HS-27A (cell line): ENCODE data around the gene EML6.
"Not testable (repeated sequence)": the region's sequence is repeated elsewhere in the genome, so short reads cannot be mapped to it uniquely, and the experiment has no call there.

ENCODE experiments used
- DNase-seq: peaks from one replicate; pipeline ENCODE4 v3.0.0-alpha.2; 2012; ENCODE audit warnings: low read depth, missing footprints

EML6 gene

DNA sequence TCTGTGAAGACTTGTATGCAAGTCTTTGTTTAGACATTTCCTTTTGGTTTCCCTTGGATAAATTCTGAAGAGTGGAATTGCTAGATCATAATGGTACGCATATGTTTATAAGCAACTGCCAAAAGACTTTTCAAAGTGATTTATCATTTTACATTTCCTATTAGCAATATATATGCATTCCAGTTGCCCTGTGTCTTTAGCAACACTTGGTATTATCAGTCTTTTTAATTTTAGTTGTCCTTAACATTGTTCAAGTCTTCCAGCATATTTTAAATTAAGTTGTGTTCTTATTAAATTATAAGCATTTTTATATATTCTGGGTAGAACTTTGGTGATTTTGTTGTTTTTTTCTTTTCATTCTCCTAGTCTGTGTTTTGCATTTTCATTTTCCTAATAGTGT lies 81.8 kb downstream of the EML6 start:
- DNase-seq: no peak

DNA sequence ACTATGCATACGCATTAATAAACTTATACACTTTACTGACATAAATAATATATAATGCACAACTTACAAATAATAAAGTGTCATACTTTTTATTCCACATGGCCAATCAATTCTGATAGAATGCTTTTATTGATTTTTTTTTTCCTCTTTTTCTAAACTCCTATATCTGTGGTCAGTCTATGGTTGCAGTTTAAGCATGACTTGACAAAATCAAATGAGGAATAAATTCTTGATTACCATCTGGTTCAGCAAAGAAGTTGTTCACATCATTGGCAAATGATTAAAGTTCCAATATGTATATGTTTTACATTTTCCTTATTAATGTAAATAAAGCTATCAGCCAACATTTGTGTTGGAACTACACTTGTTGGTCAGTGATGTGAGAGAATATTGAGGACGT lies 83.5 kb downstream of the EML6 start:
- no peak for DNase-seq

DNA sequence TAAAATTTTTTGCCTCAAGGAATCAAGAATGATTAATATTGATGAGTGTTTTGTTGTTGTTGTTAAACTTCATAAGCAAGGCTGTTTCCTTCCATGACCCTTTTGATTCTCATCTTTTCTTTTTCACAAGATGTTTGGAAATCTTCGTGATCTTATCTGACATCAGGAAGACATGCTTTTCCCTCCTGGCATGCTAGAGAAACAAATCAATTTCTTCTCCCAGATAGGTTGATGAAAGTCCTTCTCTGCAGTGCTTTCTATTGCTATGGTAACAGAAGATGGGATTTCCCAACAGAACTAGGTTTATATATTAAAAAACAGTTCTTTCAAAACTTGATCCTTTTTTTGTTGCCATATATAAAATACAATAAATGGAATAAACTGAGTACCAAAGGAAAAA lies 85.2 kb downstream of the EML6 start:
- no peak for DNase-seq

DNA sequence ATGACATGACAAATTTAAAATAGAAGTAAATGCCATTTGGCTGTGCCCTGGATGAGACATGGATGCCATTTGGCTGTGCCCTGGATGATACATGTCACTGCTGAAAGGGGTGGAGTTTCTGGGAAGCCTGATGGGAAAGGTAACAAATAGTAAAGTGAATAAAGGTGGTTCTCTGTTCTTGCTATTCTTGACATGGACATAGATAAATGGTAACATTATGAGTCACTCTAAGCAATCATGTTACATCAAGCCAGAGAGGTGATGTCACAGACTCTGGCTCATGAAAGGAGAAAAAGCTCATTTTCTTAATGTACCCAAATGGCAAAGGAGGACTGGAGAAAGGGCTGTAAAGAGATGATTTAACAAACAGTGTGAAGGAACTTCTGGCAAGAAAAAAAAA lies 86.4 kb downstream of the EML6 start:
- no peak for DNase-seq

DNA sequence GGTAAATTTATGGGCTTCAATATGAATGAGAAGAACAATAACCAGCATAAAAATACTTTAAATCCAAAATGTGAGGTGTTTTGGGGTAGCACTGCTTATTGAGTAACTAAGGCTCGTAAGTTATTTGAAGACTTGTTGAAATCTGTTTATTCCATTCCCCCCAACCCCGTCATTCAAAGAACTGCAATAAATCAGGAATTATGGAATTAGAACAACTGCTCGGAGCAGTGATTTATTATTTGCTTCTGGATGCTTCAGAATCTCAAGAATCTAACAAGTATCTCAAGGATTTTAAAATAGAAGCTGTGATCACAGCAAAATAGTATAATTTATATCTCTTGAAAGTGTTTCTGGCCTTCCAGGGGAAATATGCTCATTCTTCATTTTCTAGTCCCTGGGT lies 86.8 kb downstream of the EML6 start:
- no peak for DNase-seq

DNA sequence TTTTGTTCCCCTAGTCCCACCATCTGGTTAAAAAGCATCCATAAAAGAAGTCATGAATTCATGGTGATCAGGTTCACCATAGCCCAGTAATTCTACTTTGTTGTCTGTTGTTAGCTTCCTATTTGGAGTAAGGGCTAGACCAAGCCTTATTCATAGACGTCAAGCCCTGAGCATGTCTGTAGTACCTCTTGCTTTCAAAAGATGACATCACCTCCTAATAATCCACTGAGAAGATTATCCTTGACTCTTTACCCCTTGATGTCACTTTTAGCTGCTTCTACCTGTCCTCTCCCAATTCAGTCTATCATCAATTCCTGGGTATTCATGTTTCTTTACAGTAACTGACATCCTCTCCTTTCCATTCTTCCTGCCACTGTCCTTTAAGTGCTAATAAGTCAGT lies 90.1 kb downstream of the EML6 start:
- DNase-seq: no peak

DNA sequence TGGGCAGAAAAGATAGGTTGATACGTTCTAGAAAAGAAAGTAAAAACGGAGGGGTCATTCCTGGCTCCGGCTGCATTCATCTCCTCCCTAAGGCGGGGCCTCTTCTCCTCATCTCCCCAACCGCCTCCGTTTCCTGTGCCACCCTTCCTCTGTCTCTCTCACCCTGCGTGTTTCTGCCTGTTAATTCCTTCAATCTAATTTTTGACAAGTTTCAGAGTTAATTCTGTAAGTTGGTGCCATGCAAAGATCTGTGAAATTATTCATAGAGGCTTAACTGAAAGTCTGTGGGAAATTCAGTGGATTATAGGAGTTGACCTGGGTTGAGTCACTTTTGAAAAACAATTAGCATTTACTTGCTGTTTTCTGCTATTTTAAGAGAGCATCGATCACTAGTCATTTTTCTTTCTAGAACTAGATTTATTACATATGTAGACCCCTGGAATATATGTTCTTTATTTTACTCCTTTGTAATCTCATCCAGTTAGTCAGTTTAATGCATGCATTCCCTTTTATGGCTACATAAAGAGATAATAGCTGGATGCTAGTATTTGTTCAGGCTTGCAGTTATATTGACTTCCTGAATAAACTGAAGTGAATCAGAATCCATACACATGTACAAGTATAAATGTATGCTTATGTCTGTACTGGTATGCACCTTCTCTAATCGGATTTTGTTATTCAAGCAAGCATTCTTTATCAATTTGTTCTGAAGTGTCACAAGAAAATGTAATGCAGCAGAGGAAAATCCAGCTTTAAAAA lies 91.1 kb downstream of the EML6 start:
- no peak for DNase-seq

DNA sequence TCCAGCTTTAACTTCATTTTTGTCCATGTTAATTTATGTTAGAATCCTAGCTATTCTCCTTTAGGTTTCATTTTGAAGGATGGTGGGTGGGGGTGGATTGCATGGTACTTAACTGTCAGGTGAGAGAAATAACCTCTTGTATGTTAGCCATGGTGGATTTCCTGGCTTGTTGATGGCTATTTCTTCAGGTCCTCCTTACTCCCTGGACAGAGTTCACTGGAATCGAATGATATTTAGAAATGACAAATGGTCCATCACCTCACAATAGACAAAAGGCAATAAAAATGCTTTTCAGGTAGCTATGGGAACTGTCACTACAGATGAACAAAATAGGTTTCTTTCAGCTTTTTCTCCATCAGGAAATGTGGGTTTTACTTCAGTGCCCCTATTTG lies 91.7 kb downstream of the EML6 start:
- no peak for DNase-seq

DNA sequence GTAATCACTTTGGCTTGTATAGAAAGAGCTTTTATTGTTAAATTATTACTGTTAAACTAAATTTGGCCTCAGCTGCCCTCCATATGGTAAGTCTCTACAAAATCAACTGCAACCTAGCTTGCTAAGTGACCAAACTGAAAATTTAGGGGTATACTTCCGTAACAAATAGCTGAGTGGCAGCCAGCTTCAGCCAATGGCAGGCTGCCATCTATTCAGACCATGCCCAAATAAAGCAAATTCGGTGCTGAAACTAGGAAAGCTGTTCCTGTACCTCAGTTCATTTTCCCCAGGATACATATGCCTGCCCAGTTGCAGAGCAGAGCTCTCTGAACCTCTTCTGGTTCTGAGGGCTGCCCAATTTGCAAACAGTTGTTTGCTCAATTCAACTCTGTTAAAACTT lies 94.8 kb downstream of the EML6 start:
- no peak for DNase-seq

DNA sequence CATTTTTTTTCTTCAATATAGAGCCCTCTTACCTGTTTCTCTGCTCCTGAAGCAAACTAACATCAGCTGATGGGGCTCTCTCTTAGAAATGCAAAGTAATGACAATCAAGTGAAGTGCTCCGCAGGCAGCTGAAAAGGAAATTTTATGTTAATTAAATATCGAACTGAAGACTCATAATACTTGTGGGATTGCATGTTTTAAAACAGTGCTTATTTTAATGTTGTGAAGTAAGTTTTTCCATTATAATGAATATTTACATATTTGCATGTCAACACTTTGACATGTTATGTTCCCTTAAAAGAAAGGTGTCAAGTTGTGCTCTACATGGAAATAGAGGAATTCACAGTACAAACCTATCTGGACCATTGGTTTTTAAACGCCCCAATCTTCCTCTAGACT lies 97.1 kb downstream of the EML6 start:
- DNase-seq: no peak

DNA sequence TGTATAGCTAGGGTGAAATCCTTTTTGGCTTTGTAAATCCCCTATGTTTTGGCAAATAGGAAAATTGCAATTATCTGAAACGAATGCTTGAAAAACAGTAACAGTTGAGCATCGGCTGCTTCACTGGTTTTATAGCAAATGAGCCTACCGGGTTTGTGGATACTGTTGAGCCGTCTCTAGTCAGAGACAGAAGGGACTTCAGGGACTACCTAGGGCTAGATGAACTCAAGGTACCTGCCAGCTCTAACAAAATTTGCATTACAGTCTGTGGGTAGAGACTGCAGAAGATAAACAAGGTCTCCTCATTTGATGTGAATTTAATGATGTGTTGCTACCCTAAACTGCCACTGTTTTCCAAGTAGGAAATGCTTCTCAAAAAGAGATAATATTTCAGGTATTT lies 101.1 kb downstream of the EML6 start:
- no peak for DNase-seq

DNA sequence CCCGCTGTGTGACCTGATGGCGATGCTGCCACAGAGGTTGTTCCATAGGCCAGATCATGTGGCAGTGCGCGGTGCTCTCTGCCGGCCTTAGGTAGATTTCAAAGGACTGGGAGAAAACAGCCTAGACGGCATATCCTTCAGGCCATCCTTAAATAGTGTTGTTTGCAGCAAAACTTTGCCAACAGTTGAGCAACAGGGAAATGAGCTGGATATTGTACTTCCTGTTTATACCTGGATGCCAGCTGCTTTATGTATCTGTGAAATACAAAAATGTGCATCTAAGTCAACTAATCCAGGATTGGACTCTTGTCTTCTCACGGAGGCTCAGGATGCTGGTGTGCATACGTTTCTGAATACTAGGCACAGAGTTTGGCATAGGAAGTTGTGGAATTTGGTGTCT lies 107.1 kb downstream of the EML6 start:
- DNase-seq: no peak

DNA sequence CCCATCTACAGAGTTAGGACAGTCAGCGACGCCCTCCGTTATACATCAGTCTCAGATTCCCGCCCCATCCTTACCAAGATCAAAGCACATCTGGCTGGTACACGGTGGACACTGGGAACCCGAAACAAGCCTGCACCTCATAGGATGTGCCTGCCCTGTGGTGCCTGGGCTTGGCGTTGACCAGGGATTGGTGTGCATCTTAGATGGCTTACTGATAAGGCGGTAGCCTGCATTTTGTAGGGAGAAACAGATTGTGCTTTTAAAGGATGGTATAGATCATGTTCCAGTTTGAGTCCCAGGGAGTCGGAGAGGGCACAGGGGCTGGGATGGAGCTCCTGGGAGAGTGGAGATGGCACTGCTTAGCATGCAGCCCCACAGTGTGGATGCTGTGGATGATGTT lies 108.0 kb downstream of the EML6 start:
- DNase-seq: no peak

DNA sequence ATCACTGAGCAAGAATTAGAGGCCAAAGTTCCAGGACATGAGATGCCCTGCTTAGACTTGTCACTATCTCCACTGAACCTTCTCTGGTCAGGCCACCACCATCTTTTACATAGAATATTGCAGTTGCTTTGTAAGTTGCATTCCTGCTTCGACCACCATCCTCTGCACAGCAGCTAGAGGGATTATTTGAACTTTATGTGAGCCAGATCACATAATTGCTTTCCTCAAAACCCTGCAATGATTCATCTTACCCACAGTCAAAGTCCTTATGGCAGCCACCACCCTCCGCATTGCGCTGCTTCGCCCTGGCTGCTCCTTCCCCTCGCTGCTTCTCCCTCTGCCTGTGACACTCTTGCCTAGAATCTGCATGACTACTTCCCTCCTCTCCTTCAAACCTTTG lies 111.3 kb downstream of the EML6 start:
- no peak for DNase-seq

DNA sequence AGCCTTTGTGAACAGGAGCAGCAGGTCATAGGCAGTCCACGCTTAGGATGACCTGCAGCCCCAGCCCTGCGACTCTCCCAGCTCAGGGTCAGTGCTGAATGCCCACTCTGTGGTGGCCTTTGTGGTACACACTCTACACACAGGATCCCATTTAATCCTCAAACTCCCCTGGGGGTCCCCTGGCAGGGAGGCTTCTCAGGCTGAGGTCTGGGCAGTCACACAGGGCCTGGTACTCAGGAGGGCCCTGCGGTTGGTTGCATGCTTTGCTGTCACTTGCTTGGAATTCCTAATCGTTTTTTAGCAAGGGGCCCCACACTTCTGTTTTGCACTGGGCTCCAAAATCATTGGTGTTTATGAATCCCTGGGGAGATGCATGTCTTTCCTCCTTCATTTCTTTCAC lies 113.0 kb downstream of the EML6 start:
- no peak for DNase-seq

DNA sequence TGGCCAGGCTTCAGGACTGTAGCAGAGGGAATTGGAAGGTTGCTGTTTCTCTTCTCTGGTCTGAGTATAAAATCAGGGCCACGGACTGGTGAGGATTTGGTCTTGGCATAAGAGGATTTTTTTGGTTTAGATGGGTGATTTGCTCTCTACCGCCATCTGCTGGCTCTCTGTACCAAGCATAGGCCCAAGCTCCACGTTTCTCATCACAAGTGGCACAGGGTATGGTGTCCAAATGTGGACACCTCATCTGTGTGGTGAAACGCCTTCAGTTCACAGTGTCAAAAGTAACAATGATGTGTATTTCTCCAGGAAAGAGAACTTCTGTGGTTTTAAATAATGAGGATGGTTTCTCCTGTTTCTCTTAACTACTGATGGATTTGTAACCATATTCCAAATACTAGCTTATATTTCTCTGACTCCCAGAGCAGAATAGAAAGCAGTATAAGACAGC lies 115.1 kb downstream of the EML6 start:
- DNase-seq: peak; percentile 43

DNA sequence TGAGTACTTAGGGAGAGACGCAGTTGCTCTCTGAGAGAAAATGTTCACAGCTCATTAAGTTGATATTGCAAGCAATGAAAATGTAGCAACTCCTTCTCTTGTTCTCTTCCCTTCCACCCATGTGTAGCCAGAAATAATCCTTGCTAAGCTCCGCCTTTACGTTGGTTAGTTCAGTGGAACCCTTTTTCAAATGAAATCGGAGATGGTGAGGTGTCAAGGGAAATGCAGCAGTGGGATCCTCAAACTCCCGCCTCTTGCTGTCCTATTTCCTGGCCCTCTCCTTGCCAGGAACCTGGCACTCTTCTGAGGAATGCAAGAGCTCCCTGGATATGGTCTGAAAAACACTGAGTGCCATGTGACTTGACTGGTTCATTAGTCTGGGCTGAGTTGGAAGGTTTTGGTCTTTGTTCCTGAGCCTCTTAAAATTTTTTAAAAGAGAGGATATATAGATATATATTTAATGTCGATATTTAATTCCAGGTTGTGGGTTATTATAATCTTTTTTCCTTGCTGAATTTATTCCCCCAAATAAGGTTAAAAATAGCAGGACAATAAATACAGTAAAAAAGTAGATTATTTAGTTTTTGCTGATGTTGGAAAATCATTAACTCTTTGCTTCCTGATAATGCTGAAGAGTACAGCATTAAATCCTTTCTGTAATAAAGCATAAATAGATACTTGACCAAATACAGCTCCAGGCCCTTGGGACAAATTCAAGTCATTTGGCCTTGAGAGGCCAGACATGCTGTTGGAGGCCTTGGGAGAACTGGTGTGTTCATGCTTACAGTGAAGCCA lies 116.2 kb downstream of the EML6 start:
- DNase-seq: no peak

DNA sequence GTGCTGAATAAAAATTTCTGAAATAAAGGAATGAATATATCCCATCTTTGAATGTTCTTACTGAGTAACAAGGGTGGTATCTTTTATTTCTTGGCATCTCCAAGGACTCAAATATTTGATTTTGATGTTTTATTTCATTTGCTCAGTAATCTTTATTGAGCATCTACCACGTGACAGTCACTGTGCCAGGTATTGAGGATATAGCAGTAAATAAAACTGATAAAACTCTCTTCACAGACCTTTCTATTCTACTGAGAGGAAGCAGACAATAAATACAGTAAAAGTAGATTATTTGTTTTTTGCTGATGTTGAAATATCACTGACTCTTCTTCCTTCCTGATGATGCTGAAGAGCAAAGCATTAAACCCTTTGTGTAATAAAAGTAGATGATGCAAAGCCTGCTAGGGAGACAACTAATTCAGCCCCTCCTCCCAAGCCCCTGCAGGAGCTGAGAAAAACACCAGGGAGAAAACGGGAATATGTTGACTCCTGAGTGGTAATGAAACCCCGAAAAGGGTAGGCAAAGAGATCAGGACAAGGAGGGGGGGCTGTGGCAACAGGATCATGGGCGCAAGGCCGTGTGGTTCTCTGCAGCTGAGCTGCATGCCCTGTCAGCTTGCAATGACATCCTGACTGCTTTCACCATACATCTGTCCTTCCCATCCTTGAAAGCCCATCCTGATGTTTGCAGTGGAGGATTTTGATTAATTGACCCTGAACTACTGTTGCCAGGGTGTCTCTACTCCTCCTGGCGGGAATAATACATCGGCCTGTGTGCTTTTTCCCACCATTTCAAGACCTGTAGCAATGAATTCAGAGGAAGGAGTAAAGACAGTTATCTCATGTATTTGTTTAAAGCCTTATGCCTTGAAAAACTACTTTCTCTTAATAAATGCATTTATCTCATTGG lies 117.4 kb downstream of the EML6 start:
- no peak for DNase-seq

DNA sequence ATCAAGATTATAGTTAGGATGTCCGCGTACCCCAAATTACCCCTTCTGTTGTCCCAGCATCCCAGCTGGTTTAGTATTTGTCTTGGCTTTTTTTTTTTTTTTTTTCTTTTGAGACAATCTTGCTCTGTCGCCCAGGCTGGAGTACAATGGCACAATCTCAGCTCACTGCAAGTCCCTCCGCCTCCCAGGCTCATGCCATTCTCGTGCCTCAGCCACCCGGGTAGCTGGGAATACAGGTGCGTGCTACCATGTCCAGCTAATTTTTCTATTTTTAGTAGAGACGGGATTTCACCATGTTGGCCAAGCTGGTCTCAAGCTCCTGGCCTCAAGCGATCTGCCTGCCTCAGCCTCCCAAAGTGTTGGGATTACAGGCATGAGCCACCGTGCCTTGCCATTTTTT lies 118.0 kb downstream of the EML6 start:
- not testable (repeated sequence) for DNase-seq

DNA sequence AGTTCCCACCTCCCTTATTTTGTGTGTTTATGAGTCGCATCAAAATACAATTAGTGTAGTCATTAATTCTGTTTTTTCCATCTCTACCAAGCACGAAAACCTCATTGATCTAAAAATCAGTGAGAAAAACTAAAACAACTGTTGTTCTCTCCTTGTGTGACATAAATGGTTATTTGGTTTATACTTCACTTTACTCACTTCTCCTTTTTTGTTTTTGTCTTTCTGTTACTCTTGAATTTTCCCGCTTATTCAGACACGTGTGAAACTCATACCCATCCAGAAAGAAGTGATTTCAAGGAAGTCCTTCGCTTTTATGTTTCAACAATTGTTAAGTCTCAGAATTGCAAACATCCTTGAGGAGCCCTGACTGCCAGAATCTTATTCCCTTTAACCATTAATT lies 121.6 kb downstream of the EML6 start:
- no peak for DNase-seq

DNA sequence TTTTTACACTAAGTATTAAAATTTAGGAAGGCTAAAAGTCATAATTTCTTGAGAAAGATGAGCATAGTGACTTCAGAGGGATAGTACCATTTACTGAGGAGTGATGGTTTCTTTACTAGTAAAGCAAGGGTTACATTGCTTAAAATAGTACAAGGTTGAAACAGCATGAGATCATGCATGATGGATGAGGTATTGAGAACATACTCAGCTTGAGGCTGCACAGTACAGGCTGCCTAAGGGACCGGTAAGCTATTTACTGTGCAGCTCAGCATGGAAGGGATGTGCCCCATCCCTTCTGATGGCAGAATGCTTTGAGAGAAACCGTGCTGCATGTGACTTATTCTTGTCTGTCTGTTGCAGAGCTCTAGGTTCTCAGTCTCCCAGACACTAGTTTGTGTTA lies 122.1 kb downstream of the EML6 start:
- no peak for DNase-seq
